Calu3 (cell line): Measurements from ENCODE around the gene FSTL1. TPM values are rescaled to one million over a fixed set of nuclear protein-coding genes. Genes with fewer than 3 reads are reported as not detected.

Experiments
- BruUV-seq: library from RNA; stranded (reverse); fragments of 400-500 nt; replicated peaks from 2 replicates; lab custom pipeline; 2021; lab: Mats Ljungman, UMichigan
- CTCF ChIA-PET: fragments of 300-600 bp; sonication (Branson Sonifier 250); formaldehyde crosslinking; loops from one replicate; lab custom pipeline; 2022; ENCODE audit warnings: antibody characterized with exemption; lab: Charles Lee
- DNase-seq: peaks from one replicate; pipeline ENCODE4 v3.0.0; 2022
- H3K27ac Mint-ChIP-seq: one replicate; pipeline ENCODE4 v1.8.0; 2022; ENCODE audit warnings: mixed read lengths; ENCODE audit not compliant: unreplicated experiment
- H3K27me3 Mint-ChIP-seq: one replicate; pipeline ENCODE4 v1.8.0; 2022; ENCODE audit warnings: mixed read lengths; ENCODE audit not compliant: unreplicated experiment
- H3K36me3 Mint-ChIP-seq: one replicate; pipeline ENCODE4 v1.8.0; 2022; ENCODE audit warnings: mild to moderate bottlenecking, moderate library complexity, mixed read lengths; ENCODE audit not compliant: insufficient read depth, unreplicated experiment
- H3K4me1 Mint-ChIP-seq: one replicate; pipeline ENCODE4 v1.8.0; 2022; ENCODE audit warnings: mild to moderate bottlenecking, low read depth, mixed read lengths; ENCODE audit not compliant: unreplicated experiment
- H3K4me3 Mint-ChIP-seq: one replicate; pipeline ENCODE4 v1.8.0; 2022; ENCODE audit warnings: mild to moderate bottlenecking, low read depth, moderate library complexity, mixed read lengths; ENCODE audit not compliant: unreplicated experiment
- H3K9me3 Mint-ChIP-seq: one replicate; pipeline ENCODE4 v1.8.0; 2022; ENCODE audit warnings: low read depth, mixed read lengths; ENCODE audit not compliant: unreplicated experiment
- intact Hi-C: fragments of 100-400 bp; cut with micrococcal nuclease; formaldehyde crosslinking; loops from one replicate; pipeline ENCODE4 v1.10.0; 2022; ENCODE audit not compliant: unreplicated experiment
- total RNA-seq: library from RNA; stranded (reverse); gene quantifications from 2 replicates; pipeline ENCODE4 v1.2.3, GENCODE V29; 2022
- TF ChIP-seq, protein P1 (sequence below): fragments of 200-600 bp; IDR thresholded peaks from one replicate; pipeline ENCODE4 v1.8.0; 2022; ENCODE audit warnings: antibody characterized with exemption; ENCODE audit not compliant: unreplicated experiment

Gene FSTL1
- total RNA-seq, 1 experiment from 2014 or later: 18.5 TPM

DNA sequence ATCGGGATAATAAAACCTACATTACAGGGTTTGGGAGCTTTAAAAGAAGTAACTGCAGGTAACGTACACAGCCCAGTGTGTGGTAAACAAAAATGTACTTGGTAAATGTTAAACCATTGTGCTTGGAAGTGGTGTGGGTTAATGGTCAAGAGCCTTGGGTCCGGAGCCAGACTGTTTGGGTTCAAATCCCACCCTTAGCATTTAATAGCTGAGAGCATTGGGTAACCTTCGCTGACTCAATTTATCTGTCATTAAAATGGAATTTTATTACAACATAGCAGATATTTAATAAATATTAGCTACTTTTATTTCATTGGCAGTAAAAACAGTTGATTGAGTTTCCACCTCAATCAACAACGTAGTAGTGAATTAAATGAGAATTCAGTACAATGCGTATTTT, 1.5 kb downstream of the FSTL1 start:
- H3K9me3 Mint-ChIP-seq: no peaks in the 10 kb centered on the region
- intact Hi-C loops: no loop called here
- no peaks in the 10 kb centered on the region for H3K27me3 Mint-ChIP-seq
- no peak for DNase-seq
- H3K27ac Mint-ChIP-seq: no peak overlapping the region
- H3K4me3 Mint-ChIP-seq: peak overlapping the region; percentile 82
- TF ChIP-seq, protein P1, sequence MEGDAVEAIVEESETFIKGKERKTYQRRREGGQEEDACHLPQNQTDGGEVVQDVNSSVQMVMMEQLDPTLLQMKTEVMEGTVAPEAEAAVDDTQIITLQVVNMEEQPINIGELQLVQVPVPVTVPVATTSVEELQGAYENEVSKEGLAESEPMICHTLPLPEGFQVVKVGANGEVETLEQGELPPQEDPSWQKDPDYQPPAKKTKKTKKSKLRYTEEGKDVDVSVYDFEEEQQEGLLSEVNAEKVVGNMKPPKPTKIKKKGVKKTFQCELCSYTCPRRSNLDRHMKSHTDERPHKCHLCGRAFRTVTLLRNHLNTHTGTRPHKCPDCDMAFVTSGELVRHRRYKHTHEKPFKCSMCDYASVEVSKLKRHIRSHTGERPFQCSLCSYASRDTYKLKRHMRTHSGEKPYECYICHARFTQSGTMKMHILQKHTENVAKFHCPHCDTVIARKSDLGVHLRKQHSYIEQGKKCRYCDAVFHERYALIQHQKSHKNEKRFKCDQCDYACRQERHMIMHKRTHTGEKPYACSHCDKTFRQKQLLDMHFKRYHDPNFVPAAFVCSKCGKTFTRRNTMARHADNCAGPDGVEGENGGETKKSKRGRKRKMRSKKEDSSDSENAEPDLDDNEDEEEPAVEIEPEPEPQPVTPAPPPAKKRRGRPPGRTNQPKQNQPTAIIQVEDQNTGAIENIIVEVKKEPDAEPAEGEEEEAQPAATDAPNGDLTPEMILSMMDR: no peak
- CTCF ChIA-PET: interaction anchor here (0.9 kb wide), 1 partner anchor 14 kb away, joined by 4 read pairs; no protein-coding TSS in a partner anchor
- H3K36me3 Mint-ChIP-seq: peaks cover 18% of the 10 kb centered on the region
- no TSS peak for BruUV-seq
- H3K4me1 Mint-ChIP-seq: peaks cover 8% of the 10 kb centered on the region

DNA sequence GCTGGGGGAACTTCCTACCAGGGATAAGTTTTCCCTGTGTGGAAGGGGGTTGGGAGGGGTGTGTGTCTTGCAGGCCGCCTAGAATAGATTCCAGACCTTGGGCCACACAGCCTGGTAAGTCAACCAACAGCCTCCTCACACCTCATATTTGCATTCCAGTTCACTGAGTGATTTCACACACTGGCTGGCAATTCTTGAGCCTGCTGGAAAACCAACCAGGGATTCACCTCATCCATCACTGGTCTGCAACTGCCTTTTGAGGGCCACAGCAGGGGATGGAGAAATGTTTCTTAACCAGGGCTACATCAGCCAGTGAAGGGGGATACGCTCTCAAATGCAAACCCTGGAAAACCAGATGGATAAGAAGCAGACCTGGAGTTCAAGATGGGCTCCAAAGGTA, 2.0 kb downstream of the FSTL1 start:
- DNase-seq: no peak

DNA sequence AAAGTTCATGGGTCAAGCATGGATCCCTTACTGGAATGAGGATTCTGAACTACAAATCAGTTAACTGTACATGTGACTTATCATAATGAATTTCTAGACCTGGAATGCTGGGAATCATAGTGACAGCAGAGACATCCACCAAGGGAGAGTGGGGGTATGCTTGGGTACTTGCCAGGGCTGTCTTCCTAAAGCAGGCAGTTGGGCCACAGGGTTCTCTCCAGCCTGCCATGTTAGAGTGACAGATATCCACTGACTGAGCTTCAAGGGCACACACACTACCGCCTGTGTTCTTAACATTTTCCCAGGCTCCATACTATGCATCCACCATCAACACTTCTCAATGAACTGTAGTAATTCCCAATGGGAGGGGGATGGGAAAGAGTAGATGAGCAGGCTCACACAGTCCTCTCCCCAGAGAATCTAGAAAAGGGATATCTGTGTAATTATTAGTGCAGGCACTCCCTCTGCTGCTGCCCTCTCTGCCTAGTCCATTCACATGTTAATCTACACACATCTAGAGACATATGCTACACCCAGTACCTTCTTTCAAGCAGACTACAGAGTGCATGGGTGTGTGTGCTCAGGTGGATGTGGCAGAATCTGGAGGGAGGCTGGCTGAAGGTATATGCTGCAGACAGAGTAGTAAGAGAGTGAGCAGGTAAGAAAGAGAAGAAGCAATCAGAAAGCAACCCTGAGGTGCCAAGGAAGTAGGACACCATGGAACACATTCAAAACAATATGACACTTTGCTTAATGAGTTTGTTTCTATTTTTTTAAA, 3.7 kb downstream of the FSTL1 start:
- BruUV-seq: no TSS peak
- TF ChIP-seq, protein P1: no peak
- CTCF ChIA-PET: no interaction called here
- Mint-ChIP-seq H3K9me3 (no peaks in the 10 kb centered on the region), H3K36me3 (peaks cover 18% of the 10 kb centered on the region), H3K4me1 (peaks cover 8% of the 10 kb centered on the region), H3K27me3 (no peaks in the 10 kb centered on the region), H3K27ac (no peak overlapping the region), H3K4me3 (no peak overlapping the region)
- DNase-seq: no peak
- intact Hi-C loops: no loop called here

More for the DNA sequence above, 2.0 kb downstream of the FSTL1 start:
- no TSS peak for BruUV-seq
- intact Hi-C loops: no loop called here
- Mint-ChIP-seq H3K27ac (no peak overlapping the region), H3K4me1 (peaks cover 8% of the 10 kb centered on the region), H3K27me3 (no peaks in the 10 kb centered on the region), H3K4me3 (no peak overlapping the region), H3K36me3 (peaks cover 18% of the 10 kb centered on the region), H3K9me3 (no peaks in the 10 kb centered on the region)
- CTCF ChIA-PET: no interaction called here
- TF ChIP-seq, protein P1: no peak

DNA sequence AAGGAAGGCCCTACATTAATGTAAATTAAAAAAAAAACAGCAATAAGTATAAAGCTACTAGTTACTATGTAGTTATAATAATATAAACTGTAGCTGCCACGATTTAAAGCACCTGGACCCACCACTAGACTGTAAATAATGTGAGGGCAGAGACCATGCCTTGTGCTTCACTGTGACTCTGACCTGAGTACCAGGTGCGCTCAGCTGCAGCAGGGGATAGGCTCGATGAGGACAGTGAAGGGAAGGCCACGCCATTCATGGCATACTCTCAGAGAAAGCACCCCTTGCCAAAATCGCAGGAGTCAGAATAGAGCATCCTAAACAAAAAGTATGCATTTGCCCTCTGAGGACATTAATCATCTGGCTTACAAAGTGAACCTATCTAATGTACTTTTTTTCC, 5.1 kb downstream of the FSTL1 start:
- BruUV-seq: no TSS peak
- no peak for DNase-seq
- Mint-ChIP-seq H3K9me3 (no peaks in the 10 kb centered on the region), H3K4me3 (no peak overlapping the region), H3K27ac (no peak overlapping the region), H3K4me1 (peaks cover 8% of the 10 kb centered on the region), H3K27me3 (no peaks in the 10 kb centered on the region), H3K36me3 (peaks cover 10% of the 10 kb centered on the region)
- TF ChIP-seq, protein P1: no peak
- CTCF ChIA-PET: interaction anchor here (0.9 kb wide), 1 partner anchor 150 kb away, joined by 3 read pairs; the partner anchor contains the start of gene NDUFB4
- intact Hi-C loops: no loop called here
